ENCODE measurements around the gene SUCLG2.

Gene SUCLG2

DNA sequence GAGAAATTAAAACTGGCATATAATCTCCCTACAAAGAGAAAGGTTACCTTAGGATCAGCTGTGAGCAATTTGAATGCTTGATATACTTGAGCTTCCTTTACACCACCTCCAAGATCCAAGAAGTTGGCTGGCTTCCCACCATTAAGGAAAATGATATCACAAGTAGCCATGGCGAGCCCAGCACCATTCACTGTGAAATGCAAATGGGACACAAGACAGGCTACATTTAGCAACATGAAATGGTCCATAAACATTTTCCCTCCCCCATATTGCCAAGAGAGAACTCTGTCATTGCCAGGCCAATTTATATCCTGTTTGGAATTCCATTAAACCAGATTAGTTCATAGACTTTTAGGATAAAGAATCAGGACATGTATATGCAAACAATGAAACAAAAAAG lies 158.7 kb downstream of the SUCLG2 start:
- DNase-seq = no peak

DNA sequence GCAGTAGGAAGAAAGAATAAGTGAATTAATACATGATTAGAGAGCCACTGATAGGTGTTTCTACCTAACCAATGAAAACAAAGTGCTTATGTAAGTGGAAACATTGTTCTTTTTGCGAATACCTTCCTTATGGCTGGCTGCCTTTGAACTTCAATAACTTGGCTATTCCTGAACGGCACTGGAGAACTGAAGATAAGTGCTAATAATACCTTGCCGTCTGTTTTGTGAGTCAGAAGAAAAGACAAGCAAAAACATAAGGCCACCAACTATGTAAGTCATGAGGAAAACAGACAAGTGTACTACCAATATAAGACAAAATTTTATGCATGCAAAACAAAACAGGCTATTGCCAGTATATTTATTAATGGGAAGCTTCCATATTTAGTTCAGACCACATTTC lies 160.6 kb downstream of the SUCLG2 start:
- DNase-seq = no peak

DNA sequence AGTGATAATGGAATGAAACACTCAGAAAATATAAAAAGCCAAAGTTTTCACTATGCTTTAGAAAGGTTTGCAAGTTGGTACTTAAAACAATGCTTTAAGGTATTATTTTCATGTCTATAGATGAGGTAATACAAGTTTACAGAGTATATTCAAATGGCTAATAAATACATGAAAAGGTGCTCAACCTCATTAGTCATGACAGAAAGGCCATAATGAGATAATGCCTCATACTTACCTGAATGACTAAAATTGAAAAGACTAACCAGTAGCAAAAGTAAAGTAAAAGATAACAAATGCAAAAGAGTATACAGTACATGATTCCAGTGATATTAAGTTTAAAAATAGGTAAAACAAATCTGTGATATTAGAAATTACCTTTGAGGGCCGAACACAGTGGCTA lies 163.8 kb downstream of the SUCLG2 start:
- no peak for DNase-seq

DNA sequence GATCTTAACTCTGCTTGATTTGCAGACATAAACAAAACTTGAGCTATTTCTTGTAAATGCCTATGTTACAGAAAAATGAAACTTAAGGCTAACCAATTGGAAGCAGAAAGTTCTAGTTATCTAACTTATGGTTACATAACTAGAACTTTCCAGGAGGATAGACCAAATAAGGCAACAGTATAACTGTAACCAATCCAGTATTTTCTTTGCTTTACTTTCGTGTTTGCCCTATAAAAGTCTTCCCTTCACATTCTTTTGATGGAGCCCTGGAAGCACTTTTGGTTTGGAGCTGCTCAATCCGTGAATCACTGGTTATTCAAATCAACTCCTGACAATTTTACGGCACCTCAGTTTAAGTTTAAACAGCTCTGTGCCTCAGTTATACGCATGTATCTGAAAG lies 164.6 kb downstream of the SUCLG2 start:
- no peak for DNase-seq

DNA sequence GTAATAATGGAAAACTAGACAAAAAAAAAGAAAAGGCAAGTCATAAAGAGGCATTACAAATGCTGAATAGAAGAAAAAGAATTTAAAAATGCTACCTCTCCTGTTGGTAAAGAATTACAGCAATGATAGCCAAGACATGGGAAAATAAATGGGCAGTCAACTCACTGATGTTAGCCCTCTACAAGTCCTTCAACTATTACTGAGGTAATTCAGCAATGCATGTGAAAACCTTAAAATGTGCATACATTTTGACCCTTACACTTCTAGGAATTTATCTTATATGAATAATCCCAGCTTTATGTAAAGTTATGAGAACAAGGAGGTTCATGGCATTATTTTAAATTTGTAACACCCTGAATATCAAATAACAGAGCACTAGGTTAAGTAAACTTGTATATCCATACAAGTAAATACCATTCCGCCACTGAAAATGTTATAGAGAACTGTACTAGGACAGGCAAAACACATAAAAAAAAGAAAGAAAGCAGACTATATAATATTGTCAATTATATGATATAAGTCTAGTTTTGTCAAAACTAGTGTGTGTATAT lies 166.8 kb downstream of the SUCLG2 start:
- no peak for DNase-seq

DNA sequence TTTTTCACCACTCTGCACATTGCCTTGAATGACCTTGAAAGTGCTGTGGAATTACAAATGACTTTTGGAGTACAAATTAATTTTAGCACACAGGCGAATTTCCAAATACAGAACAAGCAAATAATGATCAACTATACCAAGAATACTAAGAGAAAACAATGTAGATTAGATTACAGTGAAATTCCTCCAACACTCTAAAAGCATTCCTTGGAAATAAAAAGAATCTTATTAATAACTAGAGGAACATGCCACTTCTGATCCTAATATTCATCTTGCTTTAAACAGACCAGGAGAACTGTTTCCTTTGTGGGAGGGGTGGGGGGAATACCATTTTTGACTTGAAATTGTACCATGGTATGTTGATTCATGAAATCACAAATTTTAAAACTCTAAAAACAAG lies 167.5 kb downstream of the SUCLG2 start:
- DNase-seq = no peak

DNA sequence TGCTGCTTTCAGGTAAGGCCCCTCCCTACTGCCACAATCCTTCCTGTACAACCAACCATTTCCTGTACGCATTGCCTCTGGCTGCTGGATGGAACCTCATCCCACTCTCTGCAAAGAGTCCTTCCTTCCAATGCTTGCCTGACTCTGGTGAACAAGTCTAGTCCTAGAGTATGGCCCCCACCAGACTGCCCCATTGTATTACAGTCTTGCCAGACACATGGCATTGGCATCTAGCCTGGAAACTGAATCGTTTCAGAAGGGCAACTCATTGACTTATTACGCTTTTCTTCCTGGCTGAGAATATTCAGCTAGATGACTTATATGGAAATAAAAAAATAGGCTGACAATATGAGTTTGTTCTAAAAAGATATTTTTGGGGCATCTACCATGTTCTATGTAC lies 170.3 kb downstream of the SUCLG2 start:
- DNase-seq = no peak

DNA sequence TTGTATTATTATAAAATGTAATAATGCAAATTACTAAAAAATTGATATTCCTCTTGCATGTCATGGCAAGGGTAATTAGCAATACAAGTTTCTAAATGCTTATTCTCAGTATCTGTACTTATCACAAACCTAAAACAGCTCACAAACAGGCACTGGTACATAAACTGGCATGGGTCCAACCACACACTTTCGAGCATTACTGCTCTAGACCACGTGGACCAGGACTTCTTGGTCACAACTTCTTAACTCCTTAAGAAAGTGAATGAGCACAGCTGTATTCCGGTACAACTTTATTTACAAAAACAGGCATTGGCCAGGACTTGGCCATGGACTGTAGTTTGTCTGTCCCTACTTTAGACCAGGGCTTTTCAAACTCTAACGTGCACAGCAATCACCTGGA lies 173.3 kb downstream of the SUCLG2 start:
- no peak for DNase-seq

DNA sequence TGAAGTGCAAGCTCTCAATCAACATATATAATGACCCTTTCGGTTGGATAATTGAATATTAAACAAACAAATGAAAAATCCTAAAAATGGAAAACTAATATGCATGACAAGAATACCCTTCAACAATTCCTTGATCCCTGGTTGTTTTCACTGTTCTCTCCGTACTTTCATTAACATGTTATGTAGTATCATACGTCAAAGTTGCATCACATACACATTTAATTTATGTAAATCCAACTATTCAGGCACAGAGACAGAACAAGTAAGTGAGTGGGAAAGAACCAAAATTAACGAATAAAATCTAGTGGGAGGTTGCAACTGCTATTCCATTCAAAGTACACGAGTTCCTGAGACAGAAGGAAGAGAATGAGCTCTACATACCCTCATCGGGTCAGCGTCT lies 176.0 kb downstream of the SUCLG2 start:
- no peak for DNase-seq

DNA sequence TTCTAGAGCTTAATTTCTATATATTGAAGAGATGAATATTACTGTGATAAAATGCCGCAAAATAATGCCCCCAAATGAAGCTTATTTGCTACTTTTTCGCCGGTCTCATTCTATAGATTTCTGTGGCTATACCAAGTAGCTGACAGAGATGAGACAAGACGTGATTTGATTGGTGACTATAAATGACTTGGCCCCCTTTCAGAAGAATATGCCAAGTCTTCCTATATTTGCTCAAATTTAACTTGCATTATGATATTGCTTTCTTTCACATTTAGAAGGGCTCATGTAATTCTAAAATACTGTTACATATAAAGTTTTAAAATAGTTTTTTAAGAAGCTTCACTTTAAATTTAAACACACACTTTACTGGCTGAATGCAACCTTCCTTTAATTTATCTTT lies 180.1 kb downstream of the SUCLG2 start:
- no peak for DNase-seq

DNA sequence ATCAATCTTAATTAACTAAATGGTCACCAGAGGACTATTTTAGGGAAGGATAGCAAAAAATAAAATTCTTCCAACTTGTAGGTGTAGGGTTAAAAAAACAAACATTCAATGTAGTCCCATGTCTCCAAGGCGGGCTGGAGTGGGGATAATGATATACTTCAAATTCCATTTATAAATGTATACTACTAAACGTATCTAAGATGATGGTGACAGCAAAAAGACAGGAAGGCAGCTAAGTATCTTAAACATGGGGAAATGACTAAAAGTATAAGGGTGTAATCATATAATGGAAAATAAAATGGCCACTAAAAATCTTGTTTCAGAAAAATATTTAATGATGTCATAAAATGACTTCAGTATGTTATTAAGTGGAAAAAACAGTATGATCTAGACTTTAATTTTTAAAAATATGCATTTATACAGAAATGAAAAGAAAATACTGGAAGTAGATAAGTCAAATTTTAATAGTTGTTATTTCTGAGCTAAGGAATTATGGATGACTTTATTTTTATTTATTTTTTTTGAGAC lies 181.7 kb downstream of the SUCLG2 start:
- no peak for DNase-seq

DNA sequence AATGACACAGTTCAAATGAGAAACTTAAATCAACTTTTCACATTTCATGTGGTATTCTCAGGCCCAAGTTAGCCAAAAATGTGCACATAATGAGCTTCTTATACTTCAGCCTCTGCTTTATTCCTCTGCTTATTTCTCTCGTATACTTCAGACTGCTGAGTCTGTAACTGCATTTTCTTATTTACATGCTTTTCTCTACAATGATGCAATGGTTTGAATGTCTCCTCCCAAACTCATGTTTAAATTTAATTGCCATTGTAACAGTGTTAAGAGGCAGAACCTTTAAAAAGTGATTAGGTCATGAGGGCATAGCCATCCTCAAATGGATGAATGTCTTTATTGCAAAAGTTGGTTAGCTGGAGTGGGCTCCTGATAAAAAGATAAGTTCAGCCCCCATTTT lies 184.2 kb downstream of the SUCLG2 start:
- DNase-seq = no peak

DNA sequence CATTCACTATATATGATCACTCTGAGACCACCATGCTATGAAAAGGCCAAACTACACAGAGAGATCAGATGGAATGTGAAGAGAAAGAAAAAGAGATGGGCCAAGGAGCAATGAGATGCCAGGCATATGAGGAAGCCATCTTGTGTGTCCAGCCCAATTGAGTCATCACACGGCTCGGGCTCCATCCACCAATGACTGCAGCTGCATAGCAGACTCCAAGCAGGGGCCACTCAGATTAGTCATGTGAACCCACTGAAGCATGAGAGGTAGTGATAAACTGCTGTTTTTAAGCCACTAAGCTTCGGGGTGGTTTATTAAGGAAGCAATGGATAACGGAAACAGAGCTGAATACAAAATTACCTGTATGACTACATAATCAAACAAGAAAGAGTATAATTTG lies 185.9 kb downstream of the SUCLG2 start:
- DNase-seq = no peak

DNA sequence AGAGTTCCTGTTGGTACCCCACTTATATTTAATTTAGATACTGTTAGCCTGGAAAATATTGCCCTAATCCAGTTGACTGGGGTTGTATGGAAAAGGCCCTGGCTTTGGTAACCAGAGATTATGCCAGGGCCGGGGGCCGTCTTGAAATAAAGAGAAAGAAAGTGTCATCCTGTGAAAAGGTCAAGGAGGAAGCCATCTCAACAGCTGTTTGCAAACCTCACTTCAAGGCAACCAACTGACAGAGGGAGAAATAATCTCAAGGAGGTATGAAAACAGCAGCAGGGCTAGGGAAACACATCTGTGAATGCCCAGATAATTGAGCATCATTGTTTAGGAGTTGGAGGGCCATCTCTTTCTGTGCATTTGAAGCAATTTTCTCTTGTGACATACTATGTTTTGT lies 190.8 kb downstream of the SUCLG2 start:
- DNase-seq = no peak

DNA sequence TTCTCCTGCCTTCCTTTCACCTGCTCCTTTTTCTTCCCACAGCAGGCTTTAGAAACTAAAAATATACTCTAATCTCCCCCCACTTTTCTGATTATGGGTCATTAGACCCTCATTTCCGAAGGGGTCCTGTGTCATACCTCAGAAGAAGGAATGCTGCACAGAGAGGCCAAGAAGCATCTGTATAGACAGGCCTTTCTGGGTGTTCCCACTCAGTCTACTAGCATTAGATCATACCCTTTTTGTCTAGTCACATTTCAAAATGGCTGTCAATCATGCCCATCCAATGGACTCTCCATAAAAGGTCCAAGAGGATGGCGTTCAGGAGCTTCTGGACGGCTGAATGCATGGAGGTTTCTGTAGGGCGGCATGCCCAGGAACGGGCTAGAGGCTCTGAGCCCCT lies 192.2 kb downstream of the SUCLG2 start:
- DNase-seq = no peak

DNA sequence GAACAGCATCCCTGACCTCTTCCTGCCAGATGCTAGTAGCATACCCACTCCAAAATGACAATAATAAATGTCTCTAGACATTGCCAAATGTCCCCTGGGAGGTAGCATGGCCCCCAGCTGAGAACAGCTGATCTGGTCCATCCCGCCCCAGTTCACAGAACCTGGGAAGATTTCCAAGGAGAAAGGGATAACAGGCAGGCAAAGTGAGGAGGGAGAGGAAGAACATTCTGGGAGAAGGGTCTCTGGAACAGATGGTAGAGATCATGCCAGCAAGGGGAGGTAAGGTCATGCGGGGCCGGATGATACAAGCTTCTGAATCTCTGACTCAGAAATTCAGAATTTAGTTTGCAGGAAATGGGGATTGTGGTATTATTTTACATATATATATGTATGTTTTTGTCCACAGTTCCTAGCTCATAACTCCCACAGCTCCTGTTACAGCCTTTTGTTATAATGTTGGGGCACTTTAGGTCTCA lies 192.7 kb downstream of the SUCLG2 start:
- no peak for DNase-seq

DNA sequence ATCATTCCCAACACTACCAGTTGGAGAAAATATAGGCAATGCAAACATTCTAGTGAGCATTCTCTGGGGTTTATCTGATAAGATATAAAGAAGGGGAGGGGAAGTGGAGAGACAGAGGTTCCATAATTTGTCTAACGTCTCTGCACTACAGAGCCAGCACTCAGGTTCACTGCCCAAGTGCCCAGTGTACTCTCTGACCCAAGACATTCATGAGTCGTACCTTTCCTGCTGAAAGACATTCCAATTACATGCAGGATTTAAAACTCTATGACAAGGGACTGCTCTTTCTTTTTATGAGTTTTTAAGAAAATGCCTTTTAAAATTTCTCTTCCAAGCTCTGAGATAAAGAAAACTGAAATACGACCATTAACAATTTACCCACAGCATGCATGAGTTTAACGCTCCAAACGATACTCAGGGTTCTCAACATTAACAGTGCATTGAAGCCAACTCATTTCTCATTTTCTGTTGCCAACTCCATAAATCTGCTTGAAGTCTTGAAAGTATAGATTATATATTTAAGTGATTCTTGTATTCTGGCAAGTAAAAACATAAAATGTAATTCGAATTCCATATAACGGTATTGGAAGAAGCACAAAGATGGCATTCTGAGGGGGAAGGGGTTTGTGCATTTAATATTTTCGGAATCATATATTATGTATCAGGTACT lies 193.4 kb downstream of the SUCLG2 start:
- DNase-seq = no peak

DNA sequence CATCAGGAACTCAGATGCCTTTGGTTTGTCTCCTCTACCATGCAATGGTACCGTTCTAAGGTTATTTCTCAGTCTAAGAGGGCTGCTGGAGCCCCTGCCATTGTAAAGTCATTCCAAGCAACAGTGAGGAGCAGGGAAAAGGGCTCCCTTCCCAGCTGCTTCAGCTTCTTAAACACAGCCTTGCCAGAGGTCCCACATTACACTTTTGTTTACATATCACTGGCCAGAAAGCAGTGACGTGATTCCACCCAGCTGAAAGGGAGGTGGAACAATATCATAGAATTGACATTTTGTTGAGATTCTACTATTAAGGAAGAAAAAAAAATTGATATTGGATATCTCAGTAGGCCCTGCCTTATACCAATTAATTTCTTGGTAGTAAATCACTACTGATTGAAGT lies 194.6 kb downstream of the SUCLG2 start:
- no peak for DNase-seq

DNA sequence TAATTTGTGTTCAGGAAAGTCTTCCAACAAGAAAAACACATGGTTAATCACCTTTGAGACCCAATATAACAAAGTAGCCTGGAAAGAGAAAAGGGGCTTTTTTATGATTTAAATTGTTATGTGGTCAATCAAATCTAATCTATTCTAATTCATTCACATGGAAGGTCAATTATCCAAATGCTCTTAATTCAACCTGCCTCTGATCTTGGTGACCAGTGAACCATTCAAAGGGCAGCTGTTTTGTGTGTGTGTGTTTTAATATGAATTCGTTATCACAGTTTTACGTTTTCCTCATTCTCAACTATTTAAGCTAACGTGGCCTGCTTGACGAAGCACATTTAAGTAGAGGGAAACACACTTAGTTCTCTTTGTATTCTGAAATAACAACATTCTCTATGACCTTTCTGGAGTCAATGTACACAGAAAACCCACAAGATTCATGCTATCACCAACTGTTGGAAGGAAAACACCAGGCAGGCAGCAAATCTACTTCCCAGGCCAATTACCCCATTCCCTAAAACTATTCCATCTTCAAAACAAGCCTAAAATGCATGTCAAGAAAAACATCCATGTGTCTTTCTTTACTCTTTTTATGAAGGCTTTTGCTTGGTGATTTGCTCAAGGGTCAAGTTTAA lies 195.4 kb downstream of the SUCLG2 start:
- no peak for DNase-seq

DNA sequence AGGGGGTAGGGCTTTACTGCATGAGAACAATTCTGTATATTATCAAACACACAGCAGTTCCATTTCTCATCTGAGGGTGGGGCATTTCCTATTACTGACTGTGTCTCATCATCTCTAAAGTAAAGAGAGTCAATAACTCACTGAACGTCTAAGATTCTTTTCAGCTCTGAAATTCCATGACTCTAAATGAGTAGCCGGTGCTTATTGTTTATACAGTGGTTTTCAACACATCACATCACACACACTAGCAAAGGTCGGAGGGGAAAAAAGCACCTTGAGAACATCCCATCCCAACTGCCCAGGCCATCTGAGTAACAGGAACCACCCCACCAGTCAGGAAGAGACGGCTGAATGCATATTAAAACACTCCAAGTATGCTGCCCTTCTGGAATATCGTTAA lies 196.0 kb downstream of the SUCLG2 start:
- no peak for DNase-seq

DNA sequence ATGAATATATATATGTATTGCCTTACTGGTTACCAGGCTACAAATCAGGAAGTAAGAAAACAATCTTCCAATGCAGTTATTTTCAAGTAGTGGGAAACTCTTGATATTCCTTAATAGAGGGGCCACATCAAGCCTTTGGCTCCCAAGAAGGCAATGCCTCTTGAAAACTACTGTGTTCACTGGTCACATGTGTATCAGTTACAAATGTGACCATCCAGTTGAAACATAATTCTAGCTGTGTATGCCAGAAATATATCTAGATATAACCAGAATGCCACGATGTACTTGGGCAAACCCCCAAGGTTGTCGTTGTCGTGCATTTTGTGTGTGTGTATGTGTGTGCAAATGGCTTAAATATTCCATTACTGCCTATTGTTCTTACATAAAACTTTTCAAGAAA lies 200.8 kb downstream of the SUCLG2 start:
- no peak for DNase-seq

DNA sequence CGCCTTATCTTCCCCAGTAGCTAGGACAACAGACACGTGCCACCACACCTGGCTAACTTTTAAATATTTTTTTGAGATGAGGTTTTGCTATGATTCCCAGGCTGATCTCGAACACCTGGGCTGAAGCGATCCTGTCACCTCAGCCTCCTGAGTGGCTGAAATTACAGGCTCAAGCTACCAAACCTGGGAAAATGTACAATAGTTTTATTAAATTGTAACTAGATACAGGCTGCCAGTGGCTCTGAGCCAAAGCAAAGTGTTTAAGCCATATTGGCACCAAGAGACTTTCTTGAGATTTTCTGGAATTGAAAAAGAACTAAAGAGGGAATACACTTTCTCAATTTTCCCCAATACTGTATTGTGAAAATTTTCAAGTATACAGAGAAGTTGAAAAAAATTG lies 204.3 kb downstream of the SUCLG2 start:
- no peak for DNase-seq

DNA sequence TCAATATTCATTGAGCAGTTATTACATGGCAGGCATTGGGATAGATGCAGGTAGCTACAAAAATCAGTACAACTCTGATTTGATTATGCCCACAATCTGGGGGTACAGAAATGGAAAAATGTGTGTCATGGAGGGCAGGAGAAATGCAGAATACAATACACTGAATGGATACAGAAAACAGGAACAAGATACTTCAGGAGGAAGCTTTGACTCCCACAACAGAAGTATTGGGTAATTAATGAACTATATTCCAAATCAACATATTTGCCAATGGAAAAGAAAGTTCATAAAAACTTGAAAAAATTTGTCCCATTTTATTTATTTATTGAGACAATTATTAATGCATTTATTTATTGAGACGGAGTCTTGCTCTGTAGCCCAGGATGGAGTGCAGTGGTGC lies 207.0 kb downstream of the SUCLG2 start:
- no peak for DNase-seq

DNA sequence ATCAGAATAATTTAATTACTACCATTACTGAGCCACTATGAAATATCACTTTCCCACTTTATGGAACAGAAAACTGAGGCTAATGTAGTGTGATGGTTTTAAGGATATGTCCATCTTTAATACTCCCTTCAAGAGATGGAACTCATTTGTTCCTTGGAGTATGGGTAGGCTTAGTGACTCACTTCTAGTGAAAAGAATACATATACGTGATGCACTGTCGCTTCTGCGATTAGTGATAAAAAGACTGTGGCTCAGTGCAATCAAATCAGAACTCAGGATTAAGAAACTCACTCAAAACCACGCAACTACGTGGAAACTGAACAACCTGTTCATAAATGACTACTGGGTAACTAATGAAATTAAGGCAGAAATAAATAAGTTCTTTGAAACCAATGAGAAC lies 216.6 kb downstream of the SUCLG2 start:
- no peak for DNase-seq

DNA sequence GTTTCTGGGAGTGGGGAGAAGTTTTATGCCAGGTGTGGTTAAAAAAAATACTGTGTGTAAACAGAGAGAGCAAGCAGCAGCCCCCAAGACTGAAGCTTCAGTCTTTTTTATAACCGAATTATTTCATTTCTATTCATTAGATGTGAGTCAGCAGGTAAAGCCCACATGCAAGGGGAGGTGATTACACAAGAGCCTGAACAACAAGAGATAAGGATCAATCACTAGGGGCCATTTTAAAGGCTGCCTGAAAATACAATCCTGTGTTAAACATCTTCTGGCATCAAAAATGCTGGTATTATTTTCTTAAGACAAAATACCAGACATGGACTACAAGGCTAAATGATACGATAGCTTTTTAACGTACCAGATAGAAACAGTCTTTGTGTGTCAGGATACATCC lies 217.3 kb downstream of the SUCLG2 start:
- no peak for DNase-seq
